Esophagus squamous epithelium (tissue), 4 donors: ENCODE results near the gene SMCP.

ENCODE experiments used
- CTCF ChIP-seq, 6 experiments: fragments of 450-650 bp in 4 of 6; fragments of 200-600 bp in 2 of 6; sonication (generic) in 2 of 6; IDR thresholded peaks; one replicate each; pipeline ENCODE4 v1.5.1; 2016 to 2019; ENCODE audit warnings: antibody characterized with exemption in 6 of 6, mild to moderate bottlenecking in 4 of 6, moderate library complexity in 4 of 6
- POLR2A ChIP-seq, 4 donors: fragments of 450-650 bp; IDR thresholded peaks; one replicate each; pipeline ENCODE4 v1.6.1; 2017; ENCODE audit warnings: antibody characterized with exemption in 4 of 4, mild to moderate bottlenecking in 4 of 4, moderate library complexity in 3 of 4

GRCh38 chr1:152855661-152856060 lies 22.5 kb upstream of the SMCP start:
- no peak for TF ChIP-seq CTCF (IDR thresholded peaks at IDR 0.05)
- TF ChIP-seq POLR2A (IDR thresholded peaks at IDR 0.05), result no peak
